Tibial nerve (tissue), 4 donors: Measurements from ENCODE around the gene TCF19. TPM values are rescaled to one million over a fixed set of nuclear protein-coding genes. Genes with fewer than 3 reads are reported as not detected.

ENCODE experiments used
- DNase-seq, 2 donors: peaks; one replicate each; pipeline ENCODE4 v3.0.0-alpha.2; 2019; ENCODE audit warnings: low spot score in 2 of 2
- H3K27ac ChIP-seq, 4 donors: fragments of 200-600 bp; sonication (generic) in 3 of 4; one replicate each; pipeline ENCODE4 v1.5.1; 2017 to 2019; ENCODE audit warnings: mild to moderate bottlenecking in 1 of 4
- H3K27me3 ChIP-seq, 2 donors: fragments of 200-600 bp; sonication (generic) in 1 of 2; one replicate each; pipeline versions ENCODE4 v1.5.1 to v1.6.0; 2017 to 2019
- H3K36me3 ChIP-seq, 3 donors: fragments of 200-600 bp; sonication (generic); one replicate each; pipeline ENCODE4 v1.5.1; 2018 to 2019
- H3K4me1 ChIP-seq, 4 donors: fragments of 200-600 bp; sonication (generic) in 3 of 4; one replicate each; pipeline ENCODE4 v1.5.1; 2017 to 2019
- H3K4me3 ChIP-seq, 4 donors: fragments of 200-600 bp; sonication (generic) in 3 of 4; one replicate each; pipeline ENCODE4 v1.5.1; 2017 to 2019; ENCODE audit warnings: mild to moderate bottlenecking in 1 of 4, moderate library complexity in 1 of 4
- H3K9me3 ChIP-seq, 4 donors: fragments of 200-600 bp; sonication (generic) in 3 of 4; one replicate each; pipeline ENCODE4 v1.5.1; 2017 to 2019
- CTCF ChIP-seq, 5 experiments: fragments of 200-600 bp in 3 of 5; fragments of 450-650 bp in 2 of 5; sonication (generic) in 3 of 5; IDR thresholded peaks; one replicate each; pipeline ENCODE4 v1.5.1; 2016 to 2019; ENCODE audit warnings: antibody characterized with exemption in 5 of 5, mild to moderate bottlenecking in 3 of 5, moderate library complexity in 2 of 5
- EP300 ChIP-seq, 2 donors: sonication (generic); formaldehyde crosslinking; IDR thresholded peaks; one replicate each; pipeline ENCODE4 v1.6.1; 2017; ENCODE audit warnings: antibody characterized with exemption in 2 of 2, mild to moderate bottlenecking in 1 of 2
- POLR2A ChIP-seq, 2 donors: fragments of 450-650 bp; IDR thresholded peaks; one replicate each; pipeline ENCODE4 v1.6.1; 2017; ENCODE audit warnings: antibody characterized with exemption in 2 of 2, mild to moderate bottlenecking in 2 of 2, moderate library complexity in 2 of 2
- WGBS, 2 donors: methylation state at CpG; one replicate each; pipeline ENCODE4 v1.1.5; 2018; 5-methylcytosine and 5-hydroxymethylcytosine counted together
- total RNA-seq, 4 donors: library from RNA; depleted of rRNA; stranded (reverse); fragments of >200 nt; gene quantifications; one replicate each; pipeline ENCODE4 v1.1.0, GENCODE V29; 2016

TCF19 gene
- 1 to 10 TPM; 1.2 to 4.6 (median 4.0) TPM for total RNA-seq

- Histone ChIP-seq H3K4me1 (peaks cover 0 to 26% (median 11%) of the 10 kb centered on the region in 4 donors), H3K9me3 (no peaks in the 10 kb centered on the region), H3K4me3 (peak within 1 kb of the TSS; percentile 45 to 76 (median 62)), H3K27ac (peak within 1 kb of the TSS; percentile 46 to 90 (median 80)), H3K36me3 (peaks cover 0 to 54% (median 0%) of the 10 kb centered on the region in 3 donors), H3K27me3 (no peaks in the 10 kb centered on the region)
- 0 to 1% methylated on average over 57 to 62 of the region's 65 CpGs for WGBS, 2 donors
- DNase-seq: peak; percentile 97 to 99
- peak in 1 of 5 experiments; percentile 52 for TF ChIP-seq CTCF (IDR thresholded peaks at IDR 0.05)
- peak in 1 of 2 donors; percentile 55 for TF ChIP-seq POLR2A (IDR thresholded peaks at IDR 0.05)
- TF ChIP-seq EP300 (IDR thresholded peaks at IDR 0.05): peak; percentile 80 to 94
These were observed at the start of gene TCF19 for GRCh38 chr6:31158140-31158862. TSS of gene TCF19 (plus strand) at chr6:31158589. CDS start at chr6:31159470, 881 bp downstream.

GRCh38 chr6:31110825-31111582 is 47.4 kb upstream of the TCF19 start:
- no peaks in the 10 kb centered on the region for H3K9me3 ChIP-seq
- no peak overlapping the region for H3K4me3 ChIP-seq
- 61 to 63% methylated on average over 11 of the region's 11 CpGs for WGBS, 2 donors
- H3K27me3 ChIP-seq: no peaks in the 10 kb centered on the region
- H3K36me3 ChIP-seq: no peaks in the 10 kb centered on the region
- H3K4me1 ChIP-seq: peaks cover 0 to 21% (median 15%) of the 10 kb centered on the region in 4 donors
- no peak overlapping the region for H3K27ac ChIP-seq
- TF ChIP-seq CTCF (IDR thresholded peaks at IDR 0.05) (no peak), POLR2A (IDR thresholded peaks at IDR 0.05) (no peak), EP300 (IDR thresholded peaks at IDR 0.05) (no peak)
- no peak for DNase-seq

- 90 to 91% methylated on average over 13 of the region's 13 CpGs for WGBS, 2 donors
- Histone ChIP-seq H3K9me3 (no peaks in the 10 kb centered on the region), H3K27ac (no peak overlapping the region), H3K4me1 (peaks cover 0 to 27% (median 15%) of the 10 kb centered on the region in 4 donors), H3K36me3 (no peaks in the 10 kb centered on the region), H3K4me3 (no peak overlapping the region), H3K27me3 (no peaks in the 10 kb centered on the region)
- no peak for DNase-seq
- TF ChIP-seq POLR2A (IDR thresholded peaks at IDR 0.05) (no peak), CTCF (IDR thresholded peaks at IDR 0.05) (no peak), EP300 (IDR thresholded peaks at IDR 0.05) (no peak)
These were observed 46.7 kb upstream of the TCF19 start for GRCh38 chr6:31111712-31112111.

GRCh38 chr6:31112478-31112877 is 45.9 kb upstream of the TCF19 start, which contains the start of gene C6orf15:
TSS of gene C6orf15 (minus strand) at chr6:31112575. CDS start at chr6:31112555, 20 bp downstream.
- H3K36me3 ChIP-seq: no peaks in the 10 kb centered on the region
- no peaks in the 10 kb centered on the region for H3K27me3 ChIP-seq
- no peak within 1 kb of the TSS for H3K4me3 ChIP-seq
- WGBS, 2 donors: 86 to 91% methylated on average over 5 of the region's 5 CpGs
- no peak within 1 kb of the TSS for H3K27ac ChIP-seq
- no peak for DNase-seq
- H3K4me1 ChIP-seq: peaks cover 0 to 34% (median 15%) of the 10 kb centered on the region in 4 donors
- TF ChIP-seq EP300 (IDR thresholded peaks at IDR 0.05) (no peak), POLR2A (IDR thresholded peaks at IDR 0.05) (no peak), CTCF (IDR thresholded peaks at IDR 0.05) (no peak)
- H3K9me3 ChIP-seq: no peaks in the 10 kb centered on the region
